ENCODE measurements around the gene NUP62. TPM values are rescaled to one million over a fixed set of nuclear protein-coding genes. Genes with fewer than 3 reads are reported as not detected.

NUP62 gene
- total and polyA plus RNA-seq, 10 donors, result 17.3 to 60.9 (median 46.1) TPM

DNA sequence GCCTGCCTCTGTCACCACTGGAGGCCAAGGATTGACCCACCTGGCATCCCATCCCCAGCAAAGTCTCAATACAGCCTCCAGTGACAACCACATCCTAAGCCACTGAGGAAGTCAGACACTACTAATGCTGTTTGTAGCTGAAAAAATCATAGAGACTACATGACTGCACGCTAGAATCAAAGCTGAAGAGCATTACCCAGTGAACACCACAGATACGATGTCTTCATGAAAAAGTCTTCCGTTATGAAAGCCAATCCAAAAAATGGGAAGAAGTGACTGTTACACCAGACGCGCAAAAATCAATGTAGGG lies 11.1 kb upstream of the NUP62 start:
- H3K4me1 ChIP-seq, result peaks cover 9 to 37% (median 17%) of the 10 kb centered on the region in 6 donors
- WGBS, 5 donors, result 83 to 94% (median 88%) methylated on average over 5 of the region's 5 CpGs
- peaks cover 0 to 4% (median 0%) of the 10 kb centered on the region in 7 donors for H3K27me3 ChIP-seq (replicated peaks in 1 of 7)
- TF ChIP-seq POLR2A (IDR thresholded peaks at IDR 0.05) (no peak), POLR2AphosphoS5 (IDR thresholded peaks at IDR 0.05) (no peak)
- TF ChIP-seq, protein P1, sequence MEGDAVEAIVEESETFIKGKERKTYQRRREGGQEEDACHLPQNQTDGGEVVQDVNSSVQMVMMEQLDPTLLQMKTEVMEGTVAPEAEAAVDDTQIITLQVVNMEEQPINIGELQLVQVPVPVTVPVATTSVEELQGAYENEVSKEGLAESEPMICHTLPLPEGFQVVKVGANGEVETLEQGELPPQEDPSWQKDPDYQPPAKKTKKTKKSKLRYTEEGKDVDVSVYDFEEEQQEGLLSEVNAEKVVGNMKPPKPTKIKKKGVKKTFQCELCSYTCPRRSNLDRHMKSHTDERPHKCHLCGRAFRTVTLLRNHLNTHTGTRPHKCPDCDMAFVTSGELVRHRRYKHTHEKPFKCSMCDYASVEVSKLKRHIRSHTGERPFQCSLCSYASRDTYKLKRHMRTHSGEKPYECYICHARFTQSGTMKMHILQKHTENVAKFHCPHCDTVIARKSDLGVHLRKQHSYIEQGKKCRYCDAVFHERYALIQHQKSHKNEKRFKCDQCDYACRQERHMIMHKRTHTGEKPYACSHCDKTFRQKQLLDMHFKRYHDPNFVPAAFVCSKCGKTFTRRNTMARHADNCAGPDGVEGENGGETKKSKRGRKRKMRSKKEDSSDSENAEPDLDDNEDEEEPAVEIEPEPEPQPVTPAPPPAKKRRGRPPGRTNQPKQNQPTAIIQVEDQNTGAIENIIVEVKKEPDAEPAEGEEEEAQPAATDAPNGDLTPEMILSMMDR (IDR thresholded peaks at IDR 0.05 in 8 of 11, conservative IDR thresholded peaks at IDR 0.05 in 3 of 11), result no peak
- H3K36me3 ChIP-seq, result peaks cover 0 to 1% (median 0%) of the 10 kb centered on the region in 6 donors
- intact Hi-C loops (cut with DNase I; ENCODE audit: low total_unique reads), result no loop called here
- H3K27ac ChIP-seq, result no peak overlapping the region
- H3K9me3 ChIP-seq, result no peaks in the 10 kb centered on the region
- no peak for DNase-seq
- H3K4me3 ChIP-seq, result no peak overlapping the region

DNA sequence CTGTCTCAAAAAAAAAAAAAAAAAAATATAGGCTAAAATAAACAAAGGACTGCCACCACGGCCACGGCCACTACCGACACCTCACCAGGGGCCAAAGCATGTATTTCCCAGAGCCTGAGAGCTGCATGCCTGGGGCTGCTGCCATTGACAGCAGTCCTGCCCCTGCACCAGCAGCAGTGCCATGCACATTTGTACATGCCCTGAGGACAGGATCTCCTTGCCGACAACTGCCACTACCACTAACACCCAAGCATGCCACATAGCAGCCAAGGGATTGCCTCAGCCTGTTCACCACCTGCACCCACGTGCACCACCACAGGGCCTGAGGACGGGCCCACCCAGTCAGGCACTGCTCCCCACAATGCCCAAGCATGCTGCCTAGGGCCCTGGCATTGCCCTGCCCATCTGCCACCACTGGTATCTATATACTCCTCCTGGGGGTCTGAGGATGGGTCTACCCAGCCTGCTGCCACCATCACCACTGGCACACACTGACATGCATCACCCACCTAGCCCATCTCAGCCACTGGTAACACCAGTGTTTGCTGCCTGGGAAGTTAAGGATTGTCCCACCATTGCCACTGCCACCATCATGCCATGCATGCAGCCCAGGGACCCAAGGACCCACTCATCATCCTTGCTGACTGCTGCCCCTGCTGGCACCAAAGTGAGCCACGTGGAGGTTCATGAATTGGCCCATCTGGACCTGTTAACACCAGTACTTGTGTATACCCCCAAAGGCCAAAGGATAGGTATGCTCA lies 10.6 kb upstream of the NUP62 start:
- intact Hi-C loops (cut with DNase I; ENCODE audit: low total_unique reads), result loop anchor here (5.0 kb wide), 1 partner anchor 42 kb away; no protein-coding TSS in a partner anchor
- peaks cover 9 to 34% (median 17%) of the 10 kb centered on the region in 6 donors for H3K4me1 ChIP-seq
- 71 to 81% (median 72%) methylated on average over 7 of the region's 7 CpGs for WGBS, 5 donors
- H3K4me3 ChIP-seq, result no peak overlapping the region
- no peak overlapping the region for H3K27ac ChIP-seq
- H3K27me3 ChIP-seq (replicated peaks in 1 of 7), result peaks cover 0 to 4% (median 0%) of the 10 kb centered on the region in 7 donors
- H3K9me3 ChIP-seq, result no peaks in the 10 kb centered on the region
- H3K36me3 ChIP-seq, result no peaks in the 10 kb centered on the region
- TF ChIP-seq POLR2A (IDR thresholded peaks at IDR 0.05) (no peak), POLR2AphosphoS5 (IDR thresholded peaks at IDR 0.05) (peak in 2 of 3 donors; percentile 41 to 48)
- TF ChIP-seq, protein P1 (IDR thresholded peaks at IDR 0.05 in 8 of 11, conservative IDR thresholded peaks at IDR 0.05 in 3 of 11), result no peak
- peak; percentile 48 for DNase-seq

DNA sequence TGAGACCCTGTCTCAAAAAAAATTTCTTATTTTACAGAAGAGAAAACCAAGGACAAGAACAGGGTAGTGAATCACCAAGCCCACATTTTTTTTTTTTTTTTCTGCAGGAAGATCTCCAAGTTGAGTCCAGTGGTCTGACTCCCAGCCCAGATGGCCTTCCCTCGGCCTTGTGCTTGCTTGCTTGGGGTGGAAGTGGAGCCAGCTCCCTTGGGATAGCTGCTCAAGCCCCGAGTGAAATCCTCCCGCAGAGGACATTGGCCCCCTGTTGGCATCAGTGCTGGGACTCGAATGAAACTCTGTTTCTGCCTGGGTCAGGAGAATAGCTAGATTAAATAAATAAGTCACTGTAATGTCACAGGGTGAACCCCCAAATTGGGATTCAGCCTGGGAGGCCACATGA lies 9.4 kb upstream of the NUP62 start:
- TF ChIP-seq POLR2A (IDR thresholded peaks at IDR 0.05) (no peak), POLR2AphosphoS5 (IDR thresholded peaks at IDR 0.05) (no peak)
- TF ChIP-seq, protein P1 (IDR thresholded peaks at IDR 0.05 in 8 of 11, conservative IDR thresholded peaks at IDR 0.05 in 3 of 11), result no peak
- Histone ChIP-seq H3K36me3 (no peaks in the 10 kb centered on the region), H3K27ac (no peak overlapping the region), H3K4me1 (peaks cover 9 to 31% (median 15%) of the 10 kb centered on the region in 6 donors), H3K27me3 (replicated peaks in 1 of 7) (peaks cover 0 to 4% (median 0%) of the 10 kb centered on the region in 7 donors), H3K4me3 (no peak overlapping the region), H3K9me3 (no peaks in the 10 kb centered on the region)
- DNase-seq, result peak; percentile 47
- intact Hi-C loops (cut with DNase I; ENCODE audit: low total_unique reads), result loop anchor here (5.0 kb wide), 1 partner anchor 44 kb away; no protein-coding TSS in a partner anchor
- 60 to 76% (median 71%) methylated on average over 4 of the region's 4 CpGs for WGBS, 5 donors

DNA sequence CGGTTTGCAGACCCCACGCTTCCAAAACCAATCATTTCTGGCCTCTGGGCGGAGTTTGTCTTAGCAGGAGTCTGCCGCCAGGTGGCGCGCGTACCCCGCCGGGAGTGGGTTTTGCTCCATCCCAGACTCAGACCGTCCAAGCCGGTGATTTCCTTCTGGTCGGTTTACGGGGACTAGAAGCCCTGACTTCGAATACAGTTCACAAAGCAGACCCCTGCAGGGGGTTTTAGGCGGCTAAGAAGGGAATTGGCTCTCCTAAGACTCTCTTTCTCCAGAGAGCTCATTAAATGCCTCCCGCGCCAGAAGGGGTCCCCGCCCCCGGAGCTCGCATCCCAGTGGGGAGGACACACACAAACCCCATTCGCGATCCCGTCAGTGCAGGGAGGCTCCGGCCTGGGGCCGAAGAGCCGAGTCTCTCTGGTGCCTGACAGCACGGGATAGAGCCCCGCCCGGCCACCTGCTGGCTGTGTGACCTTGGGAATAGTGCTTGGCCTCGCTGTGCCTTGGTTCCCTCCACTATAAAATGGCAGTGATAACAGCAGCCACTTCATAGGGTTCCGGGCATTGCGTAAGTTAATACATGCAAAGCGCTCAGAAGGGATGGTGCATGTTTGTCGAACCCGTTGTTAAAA lies 8.6 kb upstream of the NUP62 start:
- Histone ChIP-seq H3K27ac (peak overlapping the region in 4 of 8 donors; percentile 30 to 57 (median 39)), H3K9me3 (no peaks in the 10 kb centered on the region), H3K4me3 (peak overlapping the region in 4 of 8 donors; percentile 16 to 57 (median 28)), H3K27me3 (replicated peaks in 1 of 7) (peaks cover 0 to 4% (median 0%) of the 10 kb centered on the region in 7 donors), H3K4me1 (peaks cover 9 to 38% (median 15%) of the 10 kb centered on the region in 6 donors), H3K36me3 (peaks cover 0 to 5% (median 0%) of the 10 kb centered on the region in 6 donors)
- TF ChIP-seq, protein P1 (IDR thresholded peaks at IDR 0.05 in 8 of 11, conservative IDR thresholded peaks at IDR 0.05 in 3 of 11), result peak; percentile 84 to 96 (median 92)
- TF ChIP-seq POLR2A (IDR thresholded peaks at IDR 0.05) (no peak), POLR2AphosphoS5 (IDR thresholded peaks at IDR 0.05) (peak; percentile 51 to 79 (median 64))
- intact Hi-C loops (cut with DNase I; ENCODE audit: low total_unique reads), result loop anchor here (5.0 kb wide), 1 partner anchor 44 kb away; no protein-coding TSS in a partner anchor
- WGBS, 5 donors, result 17 to 23% (median 19%) methylated on average over 27 to 35 of the region's 35 CpGs
- DNase-seq, result peak; percentile 94

Data from spleen (tissue), 11 donors.